HFFc6 (cell line): ENCODE results near the gene AATK. TPM values are rescaled to one million over a fixed set of nuclear protein-coding genes. Genes with fewer than 3 reads are reported as not detected.

Source experiments
- DNase-seq: peaks from one replicate; pipeline ENCODE4 v3.0.0-alpha.2; 2018
- H3K27ac Mint-ChIP-seq: 2 replicates; pipeline ENCODE4 v1.8.0; 2020; ENCODE audit warnings: mild to moderate bottlenecking, mixed read lengths
- H3K27me3 Mint-ChIP-seq: 2 replicates; pipeline ENCODE4 v1.8.0; 2021; ENCODE audit warnings: mild to moderate bottlenecking, moderate library complexity, mixed read lengths; ENCODE audit not compliant: insufficient read depth
- H3K36me3 Mint-ChIP-seq: 2 replicates; pipeline ENCODE4 v1.8.0; 2021; ENCODE audit warnings: low read depth, mixed read lengths
- H3K4me1 Mint-ChIP-seq: 2 replicates; pipeline ENCODE4 v1.8.0; 2020; ENCODE audit warnings: low read depth, mixed read lengths
- H3K4me3 Mint-ChIP-seq: 2 replicates; pipeline ENCODE4 v1.8.0; 2020; ENCODE audit warnings: mild to moderate bottlenecking, moderate library complexity, mixed read lengths
- H3K9me3 Mint-ChIP-seq: 2 replicates; pipeline ENCODE4 v1.8.0; 2020; ENCODE audit warnings: mild to moderate bottlenecking, mixed read lengths
- total RNA-seq, 6 experiments: library from RNA; stranded (reverse); fragmentation: NEBNext Ultra II Directional; extraction: Animal tissue kit (Norgen Biotek cat#: 25700); gene quantifications; 2 replicates in 1 of 6; 3 replicates in 5 of 6; pipeline ENCODE4 v1.2.3, GENCODE V29; 2021
- TF ChIP-seq, protein P1 (sequence below): fragments of 200-600 bp; sonication (generic); IDR thresholded peaks from 2 replicates; pipeline ENCODE4 v1.5.0; 2021; ENCODE audit warnings: antibody characterized with exemption, mild to moderate bottlenecking

Gene AATK
- total RNA-seq, 6 experiments from 2014 or later: 0.15 to 0.59 (median 0.38) TPM

DNA sequence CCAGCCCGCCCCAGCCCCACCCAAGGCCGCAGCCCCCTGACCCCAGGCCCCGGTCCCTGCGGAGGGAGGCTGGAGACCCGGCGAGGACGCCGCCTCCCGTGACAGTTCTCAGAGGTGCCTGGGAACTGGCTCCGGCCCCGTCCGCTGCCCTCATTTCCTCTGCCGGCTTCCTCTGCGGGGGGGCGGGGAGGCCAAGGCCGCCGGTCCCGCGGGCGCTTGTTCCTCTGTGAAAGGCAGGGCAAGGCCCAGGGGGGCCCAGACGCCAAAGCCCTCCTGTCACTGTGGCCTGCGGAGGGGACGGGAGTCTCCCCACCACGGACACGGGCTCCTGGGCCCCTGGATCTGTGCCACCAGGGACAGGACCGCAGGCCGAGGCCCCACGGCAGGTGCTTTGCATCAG is 5.7 kb downstream of the AATK start:
- H3K9me3 Mint-ChIP-seq: no peaks in the 10 kb centered on the region
- no peaks in the 10 kb centered on the region for H3K4me1 Mint-ChIP-seq
- H3K27ac Mint-ChIP-seq: no peak overlapping the region
- no peaks in the 10 kb centered on the region for H3K36me3 Mint-ChIP-seq
- H3K4me3 Mint-ChIP-seq: no peak overlapping the region
- H3K27me3 Mint-ChIP-seq: peaks cover 10% of the 10 kb centered on the region; the same call in 1 of the 2 replicates
- no peak for DNase-seq
- TF ChIP-seq, protein P1, sequence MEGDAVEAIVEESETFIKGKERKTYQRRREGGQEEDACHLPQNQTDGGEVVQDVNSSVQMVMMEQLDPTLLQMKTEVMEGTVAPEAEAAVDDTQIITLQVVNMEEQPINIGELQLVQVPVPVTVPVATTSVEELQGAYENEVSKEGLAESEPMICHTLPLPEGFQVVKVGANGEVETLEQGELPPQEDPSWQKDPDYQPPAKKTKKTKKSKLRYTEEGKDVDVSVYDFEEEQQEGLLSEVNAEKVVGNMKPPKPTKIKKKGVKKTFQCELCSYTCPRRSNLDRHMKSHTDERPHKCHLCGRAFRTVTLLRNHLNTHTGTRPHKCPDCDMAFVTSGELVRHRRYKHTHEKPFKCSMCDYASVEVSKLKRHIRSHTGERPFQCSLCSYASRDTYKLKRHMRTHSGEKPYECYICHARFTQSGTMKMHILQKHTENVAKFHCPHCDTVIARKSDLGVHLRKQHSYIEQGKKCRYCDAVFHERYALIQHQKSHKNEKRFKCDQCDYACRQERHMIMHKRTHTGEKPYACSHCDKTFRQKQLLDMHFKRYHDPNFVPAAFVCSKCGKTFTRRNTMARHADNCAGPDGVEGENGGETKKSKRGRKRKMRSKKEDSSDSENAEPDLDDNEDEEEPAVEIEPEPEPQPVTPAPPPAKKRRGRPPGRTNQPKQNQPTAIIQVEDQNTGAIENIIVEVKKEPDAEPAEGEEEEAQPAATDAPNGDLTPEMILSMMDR: no peak

DNA sequence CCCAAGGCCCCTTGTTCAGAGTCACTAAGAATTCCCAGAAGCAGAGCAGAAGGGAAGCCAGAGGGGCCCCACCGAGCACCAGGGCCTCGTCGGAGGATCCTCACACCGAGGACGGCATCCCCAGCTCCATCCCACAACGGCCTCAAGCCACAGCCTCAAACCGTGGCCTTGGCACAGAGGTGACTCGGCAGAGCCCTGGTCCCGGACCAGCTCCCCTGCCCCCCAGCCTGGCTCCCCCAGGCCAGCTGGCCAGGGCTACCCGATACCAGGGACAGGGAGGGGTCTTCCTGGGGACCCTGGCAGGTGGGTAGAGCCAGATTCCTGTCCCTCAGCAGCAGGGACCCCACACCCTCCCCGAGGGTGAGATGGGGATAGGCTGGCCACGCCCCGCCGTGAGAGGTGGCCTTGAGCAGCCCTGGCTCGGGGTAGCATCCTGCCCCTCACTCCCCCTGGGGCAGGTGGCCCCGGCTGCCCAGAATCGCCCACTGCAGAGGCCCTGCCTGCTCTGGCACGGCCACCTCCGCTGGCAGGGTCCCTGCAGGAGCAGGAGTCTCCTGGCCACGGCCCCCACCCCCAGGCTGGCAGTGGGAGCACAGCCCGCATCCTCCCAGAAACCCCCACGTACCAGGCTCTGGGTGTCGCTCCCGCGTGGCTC is 6.3 kb downstream of the AATK start:
- Mint-ChIP-seq H3K27me3 (peaks cover 10% of the 10 kb centered on the region; the same call in 1 of the 2 replicates), H3K4me1 (no peaks in the 10 kb centered on the region), H3K27ac (no peak overlapping the region)

DNA sequence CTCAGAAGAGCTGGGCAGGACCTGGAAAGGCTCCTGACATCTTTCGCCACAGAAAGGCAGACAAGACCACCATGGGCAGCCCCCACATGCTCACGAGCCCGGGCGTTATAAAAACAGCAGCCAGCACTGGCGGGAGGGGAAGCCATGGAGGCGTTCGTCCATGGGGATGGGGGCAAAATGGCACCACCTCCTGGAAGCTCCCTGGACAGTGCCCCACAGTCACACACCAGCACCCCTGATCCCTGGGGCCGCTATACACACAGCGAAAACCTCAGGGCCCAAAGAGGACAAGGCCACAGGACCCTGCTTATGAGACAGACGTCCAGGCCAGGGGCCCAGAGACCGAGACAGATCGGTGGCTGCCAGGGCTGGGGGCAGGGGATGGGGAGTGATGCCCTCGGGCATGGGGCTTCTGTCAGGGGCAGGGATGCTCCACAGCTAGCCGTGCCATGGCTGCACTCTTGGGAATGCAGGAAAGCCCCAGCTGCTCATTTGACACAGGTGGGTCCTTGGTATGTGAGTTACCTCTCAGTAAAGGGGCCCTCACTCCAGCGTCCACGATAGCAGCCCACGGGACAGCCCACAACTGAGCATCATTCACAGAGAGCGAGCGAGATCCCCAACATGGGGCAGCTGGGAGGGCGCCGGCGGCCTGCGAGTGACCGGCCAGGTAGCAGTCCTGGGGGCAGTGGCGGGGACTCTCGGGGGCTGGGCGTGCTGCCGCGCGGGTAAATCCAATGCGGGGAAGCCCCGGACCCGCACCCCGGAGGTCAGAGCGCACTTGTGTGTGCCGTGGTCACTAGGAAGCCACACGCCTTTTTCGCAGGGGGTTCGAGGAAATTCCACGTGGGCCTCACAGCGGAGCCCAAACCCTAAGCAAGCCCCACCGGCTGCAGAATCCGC is 7.1 kb downstream of the AATK start:
- no peaks in the 10 kb centered on the region for H3K9me3 Mint-ChIP-seq
- H3K4me1 Mint-ChIP-seq: no peaks in the 10 kb centered on the region
- no peak overlapping the region for H3K4me3 Mint-ChIP-seq
- H3K27ac Mint-ChIP-seq: no peak overlapping the region
- TF ChIP-seq, protein P1: no peak
- no peaks in the 10 kb centered on the region for H3K36me3 Mint-ChIP-seq
- DNase-seq: no peak
- peaks cover 8% of the 10 kb centered on the region; the same call in 1 of the 2 replicates for H3K27me3 Mint-ChIP-seq

More for the DNA sequence above, 6.3 kb downstream of the AATK start:
- H3K36me3 Mint-ChIP-seq: no peaks in the 10 kb centered on the region
- no peak overlapping the region for H3K4me3 Mint-ChIP-seq
- TF ChIP-seq, protein P1: no peak
- no peak for DNase-seq
- no peaks in the 10 kb centered on the region for H3K9me3 Mint-ChIP-seq

DNA sequence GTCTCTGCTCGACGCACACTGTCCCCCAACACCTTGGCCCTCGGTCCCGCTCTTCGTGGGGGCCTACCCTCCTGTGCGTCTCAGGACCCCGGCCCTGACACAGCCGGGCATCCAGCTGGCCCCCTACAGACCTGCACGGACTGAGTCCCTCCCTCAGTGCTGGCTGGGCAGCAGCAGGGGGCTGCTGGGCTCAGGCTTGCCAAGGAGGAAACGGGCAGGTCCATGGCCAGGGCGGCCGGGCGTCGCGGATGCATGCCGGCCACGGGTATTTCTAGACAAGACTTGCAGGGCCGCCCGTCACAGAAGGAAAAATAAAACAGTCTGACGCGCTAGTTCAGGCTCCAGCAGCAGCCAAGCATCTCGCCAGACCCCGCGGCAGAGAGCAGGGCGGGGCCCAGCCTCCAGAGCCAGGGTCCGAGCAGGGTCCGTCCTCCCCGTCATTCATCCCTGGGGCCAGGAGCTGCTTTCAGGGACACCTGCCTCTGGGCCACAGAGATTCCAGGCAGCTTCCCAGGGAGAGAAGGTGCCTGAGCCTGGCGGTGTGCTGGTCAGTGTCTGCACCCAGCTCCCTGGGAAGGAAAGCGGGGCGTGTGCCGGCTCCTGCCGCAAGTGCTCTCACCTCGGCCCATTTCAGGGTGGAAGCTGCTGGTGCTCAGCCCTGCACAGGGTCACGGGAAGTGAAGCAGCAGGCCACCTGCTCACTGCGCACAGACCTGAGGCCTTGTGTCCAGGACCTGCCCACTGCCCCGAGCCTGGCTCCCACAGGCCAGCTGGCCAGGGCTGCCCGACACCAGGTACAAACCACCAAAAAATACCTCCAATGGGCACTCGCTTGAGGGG is 8.0 kb downstream of the AATK start:
- no peaks in the 10 kb centered on the region for H3K36me3 Mint-ChIP-seq
- DNase-seq: no peak
- peaks cover 8% of the 10 kb centered on the region; the same call in 1 of the 2 replicates for H3K27me3 Mint-ChIP-seq
- TF ChIP-seq, protein P1: no peak
- H3K27ac Mint-ChIP-seq: no peak overlapping the region
- no peaks in the 10 kb centered on the region for H3K4me1 Mint-ChIP-seq
- H3K9me3 Mint-ChIP-seq: no peaks in the 10 kb centered on the region
- H3K4me3 Mint-ChIP-seq: no peak overlapping the region
